GM19467 (cell line): Measurements from ENCODE around the gene SPEF1.
A peak's percentile ranks its signal among the peaks of the same experiment; 100 is the strongest.
"Not testable (repeated sequence)": the region's sequence is repeated elsewhere in the genome, so short reads cannot be mapped to it uniquely, and the experiment has no call there.

Source experiments
- ATAC-seq: cut with Tn5 transposase; IDR thresholded peaks from one replicate; pipeline ENCODE4 v1.9.1; 2021; ENCODE audit warnings: mild to moderate bottlenecking, moderate library complexity; ENCODE audit not compliant: unreplicated experiment

The SPEF1 gene

GRCh38 chr20:3789201-3789600 is 8.0 kb upstream of the SPEF1 start:
- not testable (repeated sequence) for ATAC-seq

- no peak for ATAC-seq
These were observed 7.5 kb upstream of the SPEF1 start for GRCh38 chr20:3788685-3789155.

GRCh38 chr20:3787324-3788014 is 6.2 kb upstream of the SPEF1 start:
- no peak for ATAC-seq

- ATAC-seq, result peak; percentile 71
These were observed 5.5 kb upstream of the SPEF1 start, which contains the start of gene CENPB for GRCh38 chr20:3786665-3787323. CENPB (minus strand) TSS chr20:3786740; CDS start chr20:3786483, 257 bp downstream.

GRCh38 chr20:3786126-3786484 is 4.9 kb upstream of the SPEF1 start:
- peak; percentile 18 for ATAC-seq

GRCh38 chr20:3785240-3786125 is 4.2 kb upstream of the SPEF1 start:
- ATAC-seq, result no peak

GRCh38 chr20:3784863-3785239 is 3.6 kb upstream of the SPEF1 start:
- ATAC-seq, result no peak

- no peak for ATAC-seq
These were observed 3.1 kb upstream of the SPEF1 start for GRCh38 chr20:3784216-3784853.

GRCh38 chr20:3783511-3784195 is 2.4 kb upstream of the SPEF1 start:
- ATAC-seq, result no peak

GRCh38 chr20:3783068-3783489 is 1.8 kb upstream of the SPEF1 start:
- no peak for ATAC-seq

- ATAC-seq, result no peak
These were observed 1.3 kb upstream of the SPEF1 start for GRCh38 chr20:3782597-3782996.

GRCh38 chr20:3778976-3779375 is 2.3 kb downstream of the SPEF1 start:
- ATAC-seq, result no peak

- ATAC-seq, result no peak
These were observed 3.3 kb downstream of the SPEF1 start for GRCh38 chr20:3777716-3778629.

- no peak for ATAC-seq
These were observed 3.9 kb downstream of the SPEF1 start for GRCh38 chr20:3777381-3777715.

- ATAC-seq, result no peak
These were observed 5.7 kb downstream of the SPEF1 start for GRCh38 chr20:3775457-3776108.

GRCh38 chr20:3771552-3772058 is 9.6 kb downstream of the SPEF1 start:
- no peak for ATAC-seq

GRCh38 chr20:3768342-3769130 is 12.7 kb downstream of the SPEF1 start:
- peak; percentile 37 for ATAC-seq
